Measurements from ENCODE around the gene NXPE3. TPM values are rescaled to one million over a fixed set of nuclear protein-coding genes. Genes with fewer than 3 reads are reported as not detected.

The NXPE3 gene
- total RNA-seq, 2 experiments from 2014 or later = 16.7 to 64.3 TPM

- POLR2A ChIA-PET = interaction anchor here (0.7 to 3.2 kb wide), 6 partner anchors 9 to 391 kb away, joined by 3 to 33 read pairs (median 5); partner anchors contain the start of gene NFKBIZ
- H2AFZ ChIP-seq (ENCODE audit: low read length) = no peak overlapping the region
- no TSS peak for BruUV-seq (replicated peaks)
- H3K9me2 ChIP-seq (ENCODE audit: insufficient read depth, low read length) = no peaks in the 10 kb centered on the region
- no peak overlapping the region for H3K4me3 ChIP-seq (ENCODE audit: low read depth, low read length, poor library complexity, severe bottlenecking)
- CTCF ChIA-PET (ENCODE audit: unreplicated experiment) = no interaction called here
- intact Hi-C loops (cut with micrococcal nuclease; ENCODE audit: unreplicated experiment) = no loop called here
- no peak overlapping the region for H3K27ac ChIP-seq (ENCODE audit: low read depth, low read length, poor library complexity, severe bottlenecking)
- peaks cover 46% of the 10 kb centered on the region for H3K4me1 ChIP-seq (ENCODE audit: insufficient read depth, low read length, poor library complexity, severe bottlenecking)
- TF ChIP-seq EZH2phosphoT487 (IDR thresholded peaks at IDR 0.05; ENCODE audit: borderline replicate concordance, low read depth, low read length) (no peak), CTCF (conservative IDR thresholded peaks at IDR 0.05; ENCODE audit: low read length) (no peak)
- peaks cover 8% of the 10 kb centered on the region; the same call in 1 of the 2 replicates for H3K36me3 ChIP-seq (ENCODE audit: insufficient read depth, low read length)
- H3K79me2 ChIP-seq (ENCODE audit: insufficient read depth, low read depth, low read length) = no peaks in the 10 kb centered on the region
- DNase-seq (ENCODE audit: low spot score) = no peak
- no peaks in the 10 kb centered on the region; the same call in 1 of the 2 replicates for H4K20me1 ChIP-seq (ENCODE audit: insufficient read depth, low read length)
- no peaks in the 10 kb centered on the region for H3K9me3 ChIP-seq (ENCODE audit: low read length)
- no peak overlapping the region for H3K4me2 ChIP-seq (ENCODE audit: low read length)
These were observed 59.7 kb downstream of the NXPE3 start for GRCh38 chr3:101838691-101839090.

- Histone ChIP-seq H3K79me2 (ENCODE audit: insufficient read depth, low read depth, low read length) (no peaks in the 10 kb centered on the region), H3K27ac (ENCODE audit: low read depth, low read length, poor library complexity, severe bottlenecking) (no peak overlapping the region), H3K4me1 (ENCODE audit: insufficient read depth, low read length, poor library complexity, severe bottlenecking) (peaks cover 46% of the 10 kb centered on the region), H3K4me2 (ENCODE audit: low read length) (no peak overlapping the region), H3K36me3 (ENCODE audit: insufficient read depth, low read length) (peaks cover 8% of the 10 kb centered on the region; the same call in 1 of the 2 replicates), H3K4me3 (ENCODE audit: low read depth, low read length, poor library complexity, severe bottlenecking) (no peak overlapping the region), H2AFZ (ENCODE audit: low read length) (no peak overlapping the region), H3K9me2 (ENCODE audit: insufficient read depth, low read length) (no peaks in the 10 kb centered on the region), H3K9me3 (ENCODE audit: low read length) (no peaks in the 10 kb centered on the region), H4K20me1 (ENCODE audit: insufficient read depth, low read length) (no peaks in the 10 kb centered on the region; the same call in 1 of the 2 replicates)
- DNase-seq (ENCODE audit: low spot score) = no peak
- no TSS peak for BruUV-seq (replicated peaks)
- intact Hi-C loops (cut with micrococcal nuclease; ENCODE audit: unreplicated experiment) = no loop called here
- POLR2A ChIA-PET = interaction anchor here (0.6 to 3.2 kb wide), 5 partner anchors 9 to 63 kb away, joined by 3 to 33 read pairs (median 6); partner anchors contain the start of gene NFKBIZ
- CTCF ChIA-PET (ENCODE audit: unreplicated experiment) = no interaction called here
- TF ChIP-seq CTCF (conservative IDR thresholded peaks at IDR 0.05; ENCODE audit: low read length) (no peak), EZH2phosphoT487 (IDR thresholded peaks at IDR 0.05; ENCODE audit: borderline replicate concordance, low read depth, low read length) (no peak)
These were observed 61.1 kb downstream of the NXPE3 start for GRCh38 chr3:101840066-101840465.

GRCh38 chr3:101842245-101842934 is 63.4 kb downstream of the NXPE3 start:
- intact Hi-C loops (cut with micrococcal nuclease; ENCODE audit: unreplicated experiment) = no loop called here
- Histone ChIP-seq H2AFZ (ENCODE audit: low read length) (no peak overlapping the region), H3K27ac (ENCODE audit: low read depth, low read length, poor library complexity, severe bottlenecking) (no peak overlapping the region), H3K9me2 (ENCODE audit: insufficient read depth, low read length) (no peaks in the 10 kb centered on the region), H3K4me2 (ENCODE audit: low read length) (0 out of 2 replicates have a peak overlapping the region, but pooled peaks have one; percentile 3), H3K36me3 (ENCODE audit: insufficient read depth, low read length) (peaks cover 11% of the 10 kb centered on the region; the same call in 1 of the 2 replicates), H3K4me3 (ENCODE audit: low read depth, low read length, poor library complexity, severe bottlenecking) (no peak overlapping the region), H4K20me1 (ENCODE audit: insufficient read depth, low read length) (no peaks in the 10 kb centered on the region), H3K4me1 (ENCODE audit: insufficient read depth, low read length, poor library complexity, severe bottlenecking) (peaks cover 42% of the 10 kb centered on the region), H3K9me3 (ENCODE audit: low read length) (no peaks in the 10 kb centered on the region), H3K79me2 (ENCODE audit: insufficient read depth, low read depth, low read length) (no peaks in the 10 kb centered on the region)
- no peak for TF ChIP-seq CTCF (conservative IDR thresholded peaks at IDR 0.05; ENCODE audit: low read length)
- TF ChIP-seq EZH2phosphoT487 (IDR thresholded peaks at IDR 0.05; ENCODE audit: borderline replicate concordance, low read depth, low read length) = no peak
- DNase-seq (ENCODE audit: low spot score) = no peak
- no TSS peak for BruUV-seq (replicated peaks)
- ChIA-PET POLR2A (interaction anchor here (0.6 to 1.9 kb wide), 10 partner anchors 10 to 758 kb away, joined by 3 to 10 read pairs (median 5); no protein-coding TSS in a partner anchor), CTCF (ENCODE audit: unreplicated experiment) (no interaction called here)
